ENCODE measurements around the gene TRAF2.

TRAF2 gene

GRCh38 chr9:136949817-136950655 lies 63.7 kb downstream of the TRAF2 start:
- peak; percentile 87 for DNase-seq

GRCh38 chr9:136950656-136951276 lies 64.5 kb downstream of the TRAF2 start:
- DNase-seq: no peak

- DNase-seq: no peak
Observed at GRCh38 chr9:136951541-136952320, 65.4 kb downstream of the TRAF2 start, which contains the start of gene LCN12. LCN12 (plus strand) TSS chr9:136952273; CDS start chr9:136952328, 55 bp downstream.

- no peak for DNase-seq
Observed at GRCh38 chr9:136952321-136952850, 66.1 kb downstream of the TRAF2 start.

- no peak for DNase-seq
Observed at GRCh38 chr9:136952876-136953770, 66.8 kb downstream of the TRAF2 start.

- no peak for DNase-seq
Observed at GRCh38 chr9:136953771-136954269, 67.5 kb downstream of the TRAF2 start.

- no peak for DNase-seq
Observed at GRCh38 chr9:136954270-136955083, 68.2 kb downstream of the TRAF2 start.

GRCh38 chr9:136955202-136955942 lies 69.1 kb downstream of the TRAF2 start:
- no peak for DNase-seq

- DNase-seq: no peak
Observed at GRCh38 chr9:136955943-136956335, 69.6 kb downstream of the TRAF2 start.

- no peak for DNase-seq
Observed at GRCh38 chr9:136956604-136957003, 70.3 kb downstream of the TRAF2 start.

GRCh38 chr9:136957461-136957860 lies 71.1 kb downstream of the TRAF2 start:
- DNase-seq: no peak

GRCh38 chr9:136957901-136958300 lies 71.6 kb downstream of the TRAF2 start:
- no peak for DNase-seq

GRCh38 chr9:136958473-136958872 lies 72.2 kb downstream of the TRAF2 start:
- DNase-seq: no peak

GRCh38 chr9:136958898-136959850 lies 72.9 kb downstream of the TRAF2 start:
- DNase-seq: no peak

- no peak for DNase-seq
Observed at GRCh38 chr9:136960212-136960937, 74.1 kb downstream of the TRAF2 start.

GRCh38 chr9:136960938-136961275 lies 74.6 kb downstream of the TRAF2 start:
- no peak for DNase-seq

- DNase-seq: no peak
Observed at GRCh38 chr9:136961279-136962065, 75.2 kb downstream of the TRAF2 start.

GRCh38 chr9:136962163-136962562 lies 75.8 kb downstream of the TRAF2 start:
- DNase-seq: no peak

Data from NCI-H1048 (cell line).